ENCODE results near the gene FUT3. TPM values are rescaled to one million over a fixed set of nuclear protein-coding genes. Genes with fewer than 3 reads are reported as not detected.
A peak's percentile ranks its signal among the peaks of the same experiment; 100 is the strongest.

Gene FUT3
- total and polyA plus RNA-seq, 2 experiments from 2014 or later = 0.45 TPM; not detected in 1

DNA sequence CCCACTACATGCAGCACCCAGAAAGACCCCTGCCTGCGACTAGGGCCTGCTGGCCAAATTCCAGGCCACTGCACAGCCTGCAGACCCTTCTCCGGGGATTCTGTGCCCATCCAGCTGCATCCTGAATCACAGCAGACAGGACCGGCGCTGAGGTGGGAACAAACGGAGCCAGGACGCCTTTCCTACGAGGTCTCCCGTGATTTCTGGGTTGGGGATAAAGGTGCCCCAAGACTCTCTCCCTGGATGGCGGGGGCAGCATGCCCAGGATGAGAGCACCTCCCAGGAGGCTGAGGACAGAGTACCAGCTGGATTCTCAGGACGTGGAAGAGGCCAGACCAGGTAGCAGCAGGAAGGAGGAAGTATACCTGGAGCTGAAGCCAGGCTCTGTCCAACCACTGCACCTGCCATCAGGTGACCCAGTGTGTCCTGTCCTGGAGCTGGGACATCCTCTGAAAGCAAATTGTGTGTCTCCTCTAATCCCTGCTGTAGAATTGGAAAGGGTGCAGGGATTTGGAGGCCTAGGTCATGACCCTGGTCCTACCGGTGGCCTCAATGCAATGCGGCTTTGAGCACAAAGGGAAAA is 22.5 kb upstream of the FUT3 start:
- H3K9me3 ChIP-seq (ENCODE audit: low read depth) = no peaks in the 10 kb centered on the region
- H3K27ac ChIP-seq = no peak overlapping the region
- no peak overlapping the region for H2AFZ ChIP-seq
- H3K79me2 ChIP-seq = no peaks in the 10 kb centered on the region
- no peak overlapping the region for H3K4me3 ChIP-seq
- H3K36me3 ChIP-seq (replicated peaks; ENCODE audit: insufficient read depth, low read depth) = no peaks in the 10 kb centered on the region
- WGBS (ENCODE audit: low lambda C conversion rate, missing lambda C conversion rate) = 97% methylated on average over 12 of the region's 12 CpGs
- TF ChIP-seq EZH2 (IDR thresholded peaks at IDR 0.05; ENCODE audit: borderline replicate concordance) (no peak), EZH2phosphoT487 (IDR thresholded peaks at IDR 0.05; ENCODE audit: low read depth, severe bottlenecking, unreplicated experiment) (no peak)
- TF ChIP-seq, protein P1, sequence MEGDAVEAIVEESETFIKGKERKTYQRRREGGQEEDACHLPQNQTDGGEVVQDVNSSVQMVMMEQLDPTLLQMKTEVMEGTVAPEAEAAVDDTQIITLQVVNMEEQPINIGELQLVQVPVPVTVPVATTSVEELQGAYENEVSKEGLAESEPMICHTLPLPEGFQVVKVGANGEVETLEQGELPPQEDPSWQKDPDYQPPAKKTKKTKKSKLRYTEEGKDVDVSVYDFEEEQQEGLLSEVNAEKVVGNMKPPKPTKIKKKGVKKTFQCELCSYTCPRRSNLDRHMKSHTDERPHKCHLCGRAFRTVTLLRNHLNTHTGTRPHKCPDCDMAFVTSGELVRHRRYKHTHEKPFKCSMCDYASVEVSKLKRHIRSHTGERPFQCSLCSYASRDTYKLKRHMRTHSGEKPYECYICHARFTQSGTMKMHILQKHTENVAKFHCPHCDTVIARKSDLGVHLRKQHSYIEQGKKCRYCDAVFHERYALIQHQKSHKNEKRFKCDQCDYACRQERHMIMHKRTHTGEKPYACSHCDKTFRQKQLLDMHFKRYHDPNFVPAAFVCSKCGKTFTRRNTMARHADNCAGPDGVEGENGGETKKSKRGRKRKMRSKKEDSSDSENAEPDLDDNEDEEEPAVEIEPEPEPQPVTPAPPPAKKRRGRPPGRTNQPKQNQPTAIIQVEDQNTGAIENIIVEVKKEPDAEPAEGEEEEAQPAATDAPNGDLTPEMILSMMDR (IDR thresholded peaks at IDR 0.05; ENCODE audit: poor library complexity) = no peak
- H3K27me3 ChIP-seq = no peaks in the 10 kb centered on the region
- no peak overlapping the region for H3K4me2 ChIP-seq
- H3K4me1 ChIP-seq (ENCODE audit: insufficient read depth) = no peaks in the 10 kb centered on the region
- DNase-seq (ENCODE audit: low spot score) = no peak
- H4K20me1 ChIP-seq (ENCODE audit: insufficient read depth, poor library complexity, severe bottlenecking) = no peaks in the 10 kb centered on the region
- no peaks in the 10 kb centered on the region for H3K9me2 ChIP-seq (replicated peaks; ENCODE audit: insufficient read depth)

DNA sequence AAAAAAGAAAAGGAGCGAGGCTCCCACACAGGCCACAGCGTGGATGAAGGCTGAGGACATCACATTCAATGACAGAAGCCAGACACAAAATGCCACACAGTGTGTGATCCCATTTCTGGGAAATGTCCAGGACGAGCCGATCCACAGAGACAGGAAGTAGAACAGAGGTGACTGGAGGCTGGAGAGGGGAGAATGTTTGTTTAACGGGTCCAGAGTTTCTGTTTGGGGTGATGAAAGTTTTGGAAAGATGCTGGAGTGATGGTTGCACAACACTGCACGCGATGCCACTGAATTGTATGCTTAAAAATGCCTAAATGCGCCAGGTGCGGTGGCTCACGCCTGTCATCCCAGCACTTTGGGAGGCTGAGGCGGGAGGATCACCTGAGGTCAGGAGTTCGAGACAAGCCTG is 19.7 kb upstream of the FUT3 start:
- H3K4me3 ChIP-seq = no peak overlapping the region
- no peaks in the 10 kb centered on the region for H3K27me3 ChIP-seq
- no peak for DNase-seq (ENCODE audit: low spot score)
- H3K4me2 ChIP-seq = no peak overlapping the region
- H4K20me1 ChIP-seq (ENCODE audit: insufficient read depth, poor library complexity, severe bottlenecking) = no peaks in the 10 kb centered on the region
- TF ChIP-seq EZH2phosphoT487 (IDR thresholded peaks at IDR 0.05; ENCODE audit: low read depth, severe bottlenecking, unreplicated experiment) (no peak), EZH2 (IDR thresholded peaks at IDR 0.05; ENCODE audit: borderline replicate concordance) (no peak)
- TF ChIP-seq, protein P1 (IDR thresholded peaks at IDR 0.05; ENCODE audit: poor library complexity) = no peak
- 69% methylated on average over 12 of the region's 12 CpGs for WGBS (ENCODE audit: low lambda C conversion rate, missing lambda C conversion rate)
- no peaks in the 10 kb centered on the region for H3K36me3 ChIP-seq (replicated peaks; ENCODE audit: insufficient read depth, low read depth)
- H2AFZ ChIP-seq = no peak overlapping the region
- H3K79me2 ChIP-seq = no peaks in the 10 kb centered on the region
- H3K4me1 ChIP-seq (ENCODE audit: insufficient read depth) = no peaks in the 10 kb centered on the region
- H3K9me3 ChIP-seq (ENCODE audit: low read depth) = no peaks in the 10 kb centered on the region
- H3K27ac ChIP-seq = peak overlapping the region; percentile 20
- H3K9me2 ChIP-seq (replicated peaks; ENCODE audit: insufficient read depth) = no peaks in the 10 kb centered on the region

DNA sequence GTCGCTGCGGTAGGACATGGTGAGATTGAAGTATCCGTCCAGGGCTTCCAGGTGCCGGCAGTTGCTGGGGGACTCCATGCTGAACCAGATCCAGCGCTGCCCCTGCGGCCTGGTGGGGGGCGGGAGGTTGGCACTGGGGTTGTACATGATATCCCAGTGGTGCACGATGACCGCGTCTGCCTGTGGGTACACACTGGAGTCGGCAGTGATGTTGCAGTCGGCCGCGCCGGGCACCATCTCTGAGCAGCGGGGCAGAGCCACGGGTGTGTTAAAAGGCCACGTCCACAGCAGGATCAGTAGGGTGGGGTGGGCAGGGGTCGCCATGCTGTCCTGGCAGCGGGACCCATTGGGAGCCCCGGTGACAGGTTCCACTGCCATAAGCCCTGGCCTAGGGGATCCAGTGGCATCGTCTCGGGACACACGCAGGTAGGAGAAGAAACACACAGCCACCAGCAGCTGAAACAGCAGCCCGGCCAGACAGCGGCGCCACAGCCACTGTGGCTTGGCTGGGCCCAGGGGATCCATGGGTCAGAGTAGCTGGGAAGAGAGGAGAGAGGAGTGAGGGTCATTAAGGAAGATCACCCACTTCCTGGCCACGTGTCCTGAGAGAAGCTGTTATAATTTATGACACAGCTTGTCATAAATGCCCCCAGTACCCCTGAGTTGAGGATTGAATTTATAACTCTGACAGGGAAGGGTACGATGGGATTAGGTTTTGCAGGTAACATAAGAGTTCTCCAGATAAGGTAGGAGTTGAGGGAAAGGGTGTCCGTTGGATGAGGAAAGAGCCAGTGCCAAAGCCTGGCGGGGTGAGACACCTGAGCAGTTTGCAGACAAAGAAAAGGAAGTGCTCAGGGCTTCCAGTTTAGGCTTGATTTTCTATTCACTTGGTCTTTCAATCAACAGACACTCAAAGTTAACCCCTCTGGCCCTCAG is 16.2 kb upstream of the FUT3 start:
- 88% methylated on average over 27 of the region's 31 CpGs for WGBS (ENCODE audit: low lambda C conversion rate, missing lambda C conversion rate)
- Histone ChIP-seq H2AFZ (no peak overlapping the region), H4K20me1 (ENCODE audit: insufficient read depth, poor library complexity, severe bottlenecking) (no peaks in the 10 kb centered on the region)

More for the DNA sequence above, 16.2 kb upstream of the FUT3 start:
- Histone ChIP-seq H3K27me3 (no peaks in the 10 kb centered on the region), H3K79me2 (no peaks in the 10 kb centered on the region), H3K4me1 (ENCODE audit: insufficient read depth) (no peaks in the 10 kb centered on the region), H3K9me3 (ENCODE audit: low read depth) (no peaks in the 10 kb centered on the region), H3K27ac (no peak overlapping the region), H3K4me2 (no peak overlapping the region), H3K4me3 (no peak overlapping the region), H3K36me3 (replicated peaks; ENCODE audit: insufficient read depth, low read depth) (no peaks in the 10 kb centered on the region), H3K9me2 (replicated peaks; ENCODE audit: insufficient read depth) (no peaks in the 10 kb centered on the region)
- TF ChIP-seq EZH2phosphoT487 (IDR thresholded peaks at IDR 0.05; ENCODE audit: low read depth, severe bottlenecking, unreplicated experiment) (no peak), EZH2 (IDR thresholded peaks at IDR 0.05; ENCODE audit: borderline replicate concordance) (no peak)
- TF ChIP-seq, protein P1 (IDR thresholded peaks at IDR 0.05; ENCODE audit: poor library complexity) = no peak
- no peak for DNase-seq (ENCODE audit: low spot score)
